KMS-11 (cell line): ENCODE measurements around the gene MEX3D.
A peak's percentile ranks its signal among the peaks of the same experiment; 100 is the strongest.

Experiments
- H2AFZ ChIP-seq: fragments of 200-600 bp; sonication (generic); 2 replicates; pipeline ENCODE4 v1.6.1; 2016; ENCODE audit warnings: antibody characterized with exemption, mixed run types, low read depth
- H3K27ac ChIP-seq: fragments of 200-600 bp; sonication (generic); 2 replicates; pipeline ENCODE4 v1.6.1; 2016; ENCODE audit warnings: mild to moderate bottlenecking, mixed run types
- H3K27me3 ChIP-seq: fragments of 200-600 bp; sonication (generic); 2 replicates; pipeline ENCODE4 v1.6.1; 2017; ENCODE audit warnings: mild to moderate bottlenecking, low read depth, mixed run types, moderate library complexity; ENCODE audit not compliant: insufficient read depth
- H3K36me3 ChIP-seq: fragments of 200-600 bp; sonication (generic); 2 replicates; pipeline ENCODE4 v1.6.1; 2017; ENCODE audit warnings: mild to moderate bottlenecking, mixed run types; ENCODE audit not compliant: insufficient read depth
- H3K4me1 ChIP-seq: fragments of 200-600 bp; sonication (generic); 2 replicates; pipeline ENCODE4 v1.6.1; 2016; ENCODE audit warnings: mild to moderate bottlenecking, low read depth, mixed run types; ENCODE audit not compliant: poor library complexity, severe bottlenecking
- H3K4me2 ChIP-seq: fragments of 200-600 bp; sonication (generic); 2 replicates; pipeline ENCODE4 v1.7.0; 2016; ENCODE audit warnings: mild to moderate bottlenecking, mixed run types
- H3K4me3 ChIP-seq: fragments of 200-600 bp; sonication (generic); IDR thresholded peaks from 2 replicates; pipeline ENCODE4 v1.6.1; 2017; ENCODE audit warnings: low read depth, low read length, mixed read lengths; ENCODE audit not compliant: insufficient read depth
- H3K79me2 ChIP-seq: fragments of 200-600 bp; sonication (generic); 2 replicates; pipeline ENCODE4 v1.6.1; 2016; ENCODE audit warnings: low read depth, mixed run types; ENCODE audit not compliant: insufficient read depth
- H3K9ac ChIP-seq: fragments of 200-600 bp; sonication (generic); 2 replicates; pipeline ENCODE4 v1.6.1; 2016; ENCODE audit warnings: mild to moderate bottlenecking, mixed run types
- H4K20me1 ChIP-seq: fragments of 200-600 bp; sonication (generic); 2 replicates; pipeline ENCODE4 v1.6.1; 2016; ENCODE audit warnings: mild to moderate bottlenecking, mixed run types; ENCODE audit not compliant: insufficient read depth
- TF ChIP-seq, protein P1 (sequence below): fragments of 200-600 bp; sonication (generic); conservative IDR thresholded peaks from 2 replicates; pipeline ENCODE4 v1.6.1; 2017; ENCODE audit warnings: low read depth, mild to moderate bottlenecking, antibody characterized with exemption, low read length, moderate library complexity, mixed read lengths

The MEX3D gene

GRCh38 chr19:1576242-1577089, 8.3 kb upstream of the MEX3D start:
- Histone ChIP-seq H4K20me1 (no peaks in the 10 kb centered on the region), H3K9ac (no peak overlapping the region), H3K36me3 (no peaks in the 10 kb centered on the region), H3K4me2 (no peak overlapping the region), H3K27ac (no peak overlapping the region), H3K4me1 (peaks cover 25% of the 10 kb centered on the region), H3K4me3 (no peak overlapping the region), H2AFZ (no peak overlapping the region), H3K27me3 (no peaks in the 10 kb centered on the region), H3K79me2 (no peaks in the 10 kb centered on the region)
- TF ChIP-seq, protein P1, sequence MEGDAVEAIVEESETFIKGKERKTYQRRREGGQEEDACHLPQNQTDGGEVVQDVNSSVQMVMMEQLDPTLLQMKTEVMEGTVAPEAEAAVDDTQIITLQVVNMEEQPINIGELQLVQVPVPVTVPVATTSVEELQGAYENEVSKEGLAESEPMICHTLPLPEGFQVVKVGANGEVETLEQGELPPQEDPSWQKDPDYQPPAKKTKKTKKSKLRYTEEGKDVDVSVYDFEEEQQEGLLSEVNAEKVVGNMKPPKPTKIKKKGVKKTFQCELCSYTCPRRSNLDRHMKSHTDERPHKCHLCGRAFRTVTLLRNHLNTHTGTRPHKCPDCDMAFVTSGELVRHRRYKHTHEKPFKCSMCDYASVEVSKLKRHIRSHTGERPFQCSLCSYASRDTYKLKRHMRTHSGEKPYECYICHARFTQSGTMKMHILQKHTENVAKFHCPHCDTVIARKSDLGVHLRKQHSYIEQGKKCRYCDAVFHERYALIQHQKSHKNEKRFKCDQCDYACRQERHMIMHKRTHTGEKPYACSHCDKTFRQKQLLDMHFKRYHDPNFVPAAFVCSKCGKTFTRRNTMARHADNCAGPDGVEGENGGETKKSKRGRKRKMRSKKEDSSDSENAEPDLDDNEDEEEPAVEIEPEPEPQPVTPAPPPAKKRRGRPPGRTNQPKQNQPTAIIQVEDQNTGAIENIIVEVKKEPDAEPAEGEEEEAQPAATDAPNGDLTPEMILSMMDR, result no peak

GRCh38 chr19:1575323-1576241, 7.5 kb upstream of the MEX3D start:
- no peaks in the 10 kb centered on the region for H3K36me3 ChIP-seq

GRCh38 chr19:1574354-1575136, 6.4 kb upstream of the MEX3D start:
- TF ChIP-seq, protein P1, result no peak
- no peak overlapping the region for H3K9ac ChIP-seq
- peak overlapping the region; percentile 45; the same call in 1 of the 2 replicates for H3K4me2 ChIP-seq
- no peaks in the 10 kb centered on the region for H3K36me3 ChIP-seq
- no peaks in the 10 kb centered on the region for H4K20me1 ChIP-seq
- no peak overlapping the region for H2AFZ ChIP-seq
- peak overlapping the region; percentile 43; the same call in 1 of the 2 replicates for H3K27ac ChIP-seq
- H3K4me1 ChIP-seq, result peaks cover 25% of the 10 kb centered on the region
- no peaks in the 10 kb centered on the region for H3K79me2 ChIP-seq
- no peak overlapping the region for H3K4me3 ChIP-seq
- H3K27me3 ChIP-seq, result peaks cover 15% of the 10 kb centered on the region

More at GRCh38 chr19:1575323-1576241, 7.5 kb upstream of the MEX3D start:
- H3K9ac ChIP-seq, result no peak overlapping the region
- H3K27ac ChIP-seq, result no peak overlapping the region
- H2AFZ ChIP-seq, result no peak overlapping the region
- no peaks in the 10 kb centered on the region for H4K20me1 ChIP-seq
- H3K4me2 ChIP-seq, result no peak overlapping the region
- peaks cover 25% of the 10 kb centered on the region for H3K4me1 ChIP-seq
- H3K27me3 ChIP-seq, result peaks cover 5% of the 10 kb centered on the region; the same call in 1 of the 2 replicates
- TF ChIP-seq, protein P1, result no peak
- no peak overlapping the region for H3K4me3 ChIP-seq
- H3K79me2 ChIP-seq, result no peaks in the 10 kb centered on the region

DNA sequence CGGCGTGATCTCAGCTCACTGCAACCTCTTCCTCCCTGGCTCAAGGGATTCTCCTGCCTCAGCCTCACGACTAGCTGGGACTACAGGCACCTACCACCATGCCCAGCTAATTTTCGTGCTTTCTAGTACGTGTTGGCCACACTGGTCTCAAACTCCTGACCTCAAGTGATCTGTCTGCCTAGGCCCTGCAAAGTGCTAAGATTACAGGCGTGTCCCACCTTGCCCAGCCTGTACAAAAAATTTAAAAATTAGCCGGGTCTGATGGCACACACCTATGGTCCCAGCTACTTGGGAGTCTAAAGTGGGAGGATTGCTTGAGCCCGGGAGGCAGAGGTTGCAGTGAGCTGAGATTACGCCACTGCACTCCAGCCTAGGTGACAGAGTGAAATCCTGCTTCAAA, 4.7 kb upstream of the MEX3D start:
- TF ChIP-seq, protein P1, result no peak
- H3K9ac ChIP-seq, result no peak overlapping the region
- H3K79me2 ChIP-seq, result no peaks in the 10 kb centered on the region
- H3K27ac ChIP-seq, result no peak overlapping the region
- H3K4me3 ChIP-seq, result no peak overlapping the region
- 0 out of 2 replicates have a peak overlapping the region, but pooled peaks have one; percentile 24 for H3K4me2 ChIP-seq
- no peak overlapping the region for H2AFZ ChIP-seq
- H3K27me3 ChIP-seq, result peaks cover 26% of the 10 kb centered on the region
- H4K20me1 ChIP-seq, result no peaks in the 10 kb centered on the region
- peaks cover 32% of the 10 kb centered on the region for H3K4me1 ChIP-seq
- no peaks in the 10 kb centered on the region for H3K36me3 ChIP-seq
